GM19395 (cell line): ENCODE results near the gene OGFOD1.

ENCODE experiments used
- ATAC-seq: cut with Tn5 transposase; IDR thresholded peaks from one replicate; pipeline ENCODE4 v1.9.1; 2021; ENCODE audit warnings: mild to moderate bottlenecking, moderate library complexity; ENCODE audit not compliant: unreplicated experiment

Gene OGFOD1

GRCh38 chr16:56450986-56451752, at the start of gene OGFOD1, which contains the start of gene NUDT21:
OGFOD1 (plus strand) TSS chr16:56451554; CDS start chr16:56451613, 59 bp downstream.
NUDT21 (minus strand) TSS chr16:56451332; CDS start chr16:56451202, 130 bp downstream.
- peak; percentile 99 for ATAC-seq

DNA sequence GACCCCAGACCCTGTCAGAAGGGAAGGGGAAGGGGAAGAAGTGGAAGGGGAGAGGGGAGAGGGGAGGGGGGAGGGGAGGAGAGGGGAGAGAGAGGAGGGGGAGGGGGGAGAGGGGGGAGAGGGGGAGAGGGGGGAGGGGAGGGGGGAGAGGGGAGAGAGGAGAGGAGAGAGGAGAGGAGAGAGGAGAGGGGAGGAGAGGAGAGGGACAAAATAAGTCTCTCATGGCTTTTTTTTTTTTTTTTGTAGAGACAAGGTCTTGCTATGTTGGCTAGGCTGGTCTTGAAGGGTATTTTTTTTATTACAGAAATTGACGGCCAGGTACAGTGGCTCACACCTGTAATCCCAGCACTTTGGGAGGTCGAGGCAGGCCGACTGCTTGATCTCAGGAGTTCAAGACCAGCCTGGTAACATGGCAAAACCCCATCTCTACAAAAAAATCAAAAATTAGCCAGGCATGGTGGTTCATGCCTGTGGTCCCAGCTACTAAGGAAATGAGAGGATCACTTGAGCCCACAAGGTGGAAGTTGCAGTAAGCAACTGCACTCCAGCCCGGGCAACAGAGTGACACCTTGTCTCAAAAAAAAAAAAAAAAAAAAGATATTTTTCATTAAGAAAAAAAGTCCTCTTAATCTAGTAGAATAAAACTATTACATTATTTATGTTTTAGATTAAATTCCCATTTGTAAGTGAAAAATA, 45.2 kb upstream of the OGFOD1 start:
- ATAC-seq, result no peak

DNA sequence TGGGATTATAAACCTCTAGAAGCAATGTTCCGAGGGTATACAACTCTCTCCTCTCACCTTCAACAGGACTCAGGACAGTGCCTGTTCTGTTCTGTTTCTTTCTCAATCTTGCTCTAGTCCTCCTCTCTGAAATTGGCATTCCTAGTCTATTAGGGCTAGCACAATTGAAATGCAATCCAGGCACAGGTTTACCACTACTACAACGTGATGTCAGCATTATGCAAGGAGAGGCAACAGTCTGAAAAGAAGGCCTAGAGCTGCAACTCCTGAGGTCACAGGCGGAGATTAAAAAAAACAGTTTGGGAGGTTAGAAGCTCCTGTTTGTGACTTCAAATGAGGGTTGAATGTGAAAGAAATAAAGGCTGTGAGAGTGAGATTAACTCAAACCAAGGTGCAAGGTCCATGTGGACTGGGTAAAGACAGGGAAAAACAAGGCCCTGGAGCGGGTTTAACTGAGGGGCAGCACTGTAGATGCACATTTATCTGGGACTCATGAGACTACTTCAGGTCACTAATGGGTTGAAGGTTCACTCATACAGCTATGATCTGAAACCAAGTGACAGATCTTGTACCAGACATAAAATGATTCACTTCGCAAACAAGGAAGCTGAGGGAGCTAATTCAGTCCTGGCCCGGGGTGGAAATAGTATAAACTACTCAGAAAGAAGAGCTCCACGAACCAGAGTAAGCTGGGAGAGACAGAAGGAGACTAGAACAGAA, 42.8 kb upstream of the OGFOD1 start:
- no peak for ATAC-seq

DNA sequence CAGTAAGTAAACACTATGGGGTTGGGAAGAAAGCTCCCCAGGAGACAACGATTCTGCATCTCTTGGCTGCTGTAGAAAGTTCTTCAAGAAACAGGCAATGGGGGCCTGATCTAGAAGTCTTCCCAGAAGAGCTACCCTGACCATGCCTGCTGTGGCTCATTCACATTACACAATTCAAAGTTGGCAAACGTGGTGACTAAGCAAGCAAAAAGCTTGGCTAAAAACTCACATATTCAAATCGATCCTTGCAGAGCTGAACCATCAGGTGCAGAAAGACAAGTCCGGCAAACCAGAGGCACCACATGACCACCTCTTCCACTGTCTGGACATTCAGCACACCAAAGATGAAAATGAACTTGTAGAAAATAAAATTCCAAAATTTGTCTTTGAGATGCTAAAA, 42.2 kb upstream of the OGFOD1 start:
- ATAC-seq, result no peak

- no peak for ATAC-seq
Measured at GRCh38 chr16:56411123-56411522, 40.2 kb upstream of the OGFOD1 start.

- ATAC-seq, result no peak
Measured at GRCh38 chr16:56411624-56412023, 39.7 kb upstream of the OGFOD1 start.

DNA sequence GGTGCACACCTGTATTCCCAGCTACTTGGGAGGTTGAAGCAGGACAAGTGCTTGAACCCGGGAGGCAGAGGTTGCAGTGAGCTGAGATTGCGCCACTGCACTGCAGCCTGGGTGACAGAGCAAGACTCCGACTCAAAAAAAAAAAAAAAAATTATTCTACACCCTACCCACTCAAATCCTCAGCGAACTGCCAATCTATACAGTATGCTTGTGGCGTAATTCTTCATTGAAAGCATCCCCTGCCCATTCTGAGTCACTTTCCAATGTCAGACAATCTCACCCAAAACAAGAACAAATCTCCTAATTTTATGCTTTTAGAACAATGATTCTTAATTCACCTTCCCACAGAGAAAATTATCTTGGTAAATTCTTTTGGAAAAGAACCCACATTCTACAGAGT, 38.0 kb upstream of the OGFOD1 start:
- no peak for ATAC-seq

DNA sequence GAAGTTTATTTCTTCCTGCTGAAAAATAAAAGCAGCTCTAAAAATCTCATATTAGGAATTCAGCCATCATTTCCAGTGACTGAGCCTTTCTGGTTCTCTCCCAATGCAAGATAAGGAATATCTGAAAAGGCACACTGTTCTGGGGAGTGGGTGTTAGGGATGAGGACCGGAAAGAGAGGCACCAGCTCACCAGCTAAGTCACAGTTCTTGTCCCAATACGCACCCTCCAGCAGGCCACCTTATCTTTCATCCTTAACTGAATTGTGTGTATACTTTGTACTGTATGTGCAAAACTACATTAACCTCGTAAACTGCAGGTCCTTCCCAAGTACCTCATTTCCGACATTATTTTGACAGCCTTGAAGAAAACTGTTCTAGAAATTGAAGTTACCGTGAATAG, 37.0 kb upstream of the OGFOD1 start:
- ATAC-seq, result no peak

- ATAC-seq, result no peak
Measured at GRCh38 chr16:56415875-56416274, 35.5 kb upstream of the OGFOD1 start.

DNA sequence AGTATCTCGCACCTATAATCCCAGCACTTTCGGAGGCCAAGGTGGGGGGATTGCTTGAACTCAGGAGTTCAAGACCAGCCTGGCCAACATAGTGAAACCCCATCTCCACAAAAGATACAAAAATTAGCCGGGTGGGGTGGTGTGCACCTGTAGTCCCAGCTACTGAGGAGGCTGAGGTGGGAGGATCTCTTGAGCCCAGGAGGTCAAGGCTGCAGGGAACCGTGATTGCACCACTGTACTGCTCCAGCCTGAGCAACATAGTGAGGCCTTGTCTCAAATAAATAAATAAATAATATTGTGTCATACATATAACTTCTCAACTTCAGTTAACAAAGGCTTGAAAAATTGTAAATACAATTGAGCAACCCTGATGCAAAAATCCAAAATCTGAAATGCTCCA, 34.2 kb upstream of the OGFOD1 start:
- ATAC-seq, result no peak

DNA sequence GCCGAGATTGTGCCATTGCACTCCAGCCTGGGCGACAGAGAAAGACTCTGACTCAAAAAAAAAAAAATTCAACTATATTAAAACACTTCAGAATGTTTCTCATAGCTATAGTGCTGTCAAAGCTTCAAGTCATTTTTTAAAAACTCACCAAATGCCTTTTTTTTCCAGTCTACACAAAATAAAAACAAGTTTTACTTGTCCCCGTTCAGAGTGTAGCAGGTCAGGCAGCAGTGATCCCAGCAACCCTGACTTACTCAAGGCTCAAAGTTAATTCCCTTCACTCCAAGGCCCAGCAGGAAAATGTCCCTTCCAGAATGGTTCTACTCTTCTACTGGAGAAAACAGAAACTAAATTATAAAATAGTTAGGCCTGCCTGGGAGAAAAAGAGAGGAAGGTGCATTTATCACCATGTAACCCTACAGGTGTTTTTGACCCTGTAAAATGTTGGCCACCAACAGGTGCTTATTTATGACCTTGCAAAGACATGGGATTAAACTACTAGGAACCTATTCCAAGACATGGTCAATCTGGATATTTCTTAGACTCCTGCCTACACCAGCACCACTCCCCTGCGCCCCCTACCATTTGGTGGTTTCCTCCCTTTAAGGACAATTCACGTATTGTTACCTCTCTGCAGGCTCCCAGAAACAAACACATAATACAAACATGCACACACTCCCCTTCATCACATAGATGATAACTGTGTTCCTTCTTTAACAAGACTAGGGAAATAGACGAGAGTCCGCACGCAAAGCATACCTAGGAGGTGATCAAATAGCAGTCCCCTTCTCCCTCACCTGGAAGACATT, 31.4 kb upstream of the OGFOD1 start:
- no peak for ATAC-seq

GRCh38 chr16:56420613-56421012, 30.7 kb upstream of the OGFOD1 start:
- ATAC-seq, result no peak

- ATAC-seq, result no peak
Measured at GRCh38 chr16:56421313-56421712, 30.0 kb upstream of the OGFOD1 start.

GRCh38 chr16:56421976-56422669, 29.2 kb upstream of the OGFOD1 start:
- no peak for ATAC-seq

GRCh38 chr16:56422896-56423441, 28.4 kb upstream of the OGFOD1 start:
- no peak for ATAC-seq

GRCh38 chr16:56423584-56424403, 27.6 kb upstream of the OGFOD1 start:
- peak; percentile 33 for ATAC-seq

GRCh38 chr16:56424404-56424764, 27.0 kb upstream of the OGFOD1 start:
- ATAC-seq, result no peak

DNA sequence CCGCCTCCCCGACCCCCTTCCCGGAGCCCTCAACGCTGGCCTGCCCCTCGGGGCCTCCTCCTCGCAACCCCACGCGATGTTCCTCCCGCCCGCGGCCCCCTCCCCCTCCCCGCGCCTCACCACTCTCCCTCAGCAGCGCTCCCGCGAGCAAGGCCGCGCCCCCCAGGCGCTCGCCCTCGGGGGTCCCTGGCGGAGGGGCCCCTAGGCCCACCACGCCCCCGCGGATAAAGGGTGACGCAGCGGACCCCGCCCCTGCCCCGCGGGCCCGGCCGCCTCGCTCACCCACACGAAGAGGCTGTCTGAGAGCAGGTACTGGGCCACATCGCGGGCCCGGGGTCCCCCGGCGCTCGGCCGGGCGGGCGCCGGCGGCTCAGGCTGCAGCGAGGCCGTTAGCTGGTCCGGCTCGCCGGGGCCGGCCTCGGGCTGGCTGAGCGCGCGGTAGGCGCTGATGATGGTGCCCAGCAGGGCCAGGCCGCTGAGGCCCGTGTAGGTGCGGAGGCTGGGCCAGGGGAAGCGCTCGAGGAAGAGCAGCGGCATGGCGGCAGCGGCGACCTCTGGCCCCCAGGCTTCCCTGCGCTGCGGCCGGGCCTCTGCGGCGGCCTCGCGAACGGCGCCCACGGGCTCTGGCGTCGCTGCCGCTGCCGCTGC, 26.4 kb upstream of the OGFOD1 start:
- peak; percentile 36 for ATAC-seq

DNA sequence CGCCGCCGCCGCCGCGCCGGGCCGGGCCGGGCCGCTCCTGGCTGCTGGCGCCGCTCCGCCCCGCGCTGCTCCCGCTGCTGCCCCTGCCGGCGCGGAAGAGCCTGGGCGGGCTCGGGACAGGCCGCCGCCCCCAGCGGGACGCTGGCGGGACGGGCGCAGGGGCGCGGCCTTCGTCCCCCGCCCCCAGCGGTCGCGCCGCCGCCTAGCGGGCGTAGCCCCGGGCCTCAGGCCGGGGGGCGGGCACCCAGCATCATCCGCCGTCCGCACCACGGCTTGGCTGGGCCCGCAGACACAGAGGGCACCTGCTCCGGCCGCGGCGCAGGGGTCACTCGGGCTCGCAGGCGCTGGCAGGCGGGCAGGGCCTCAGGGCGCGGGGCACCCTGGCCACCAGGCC, 25.9 kb upstream of the OGFOD1 start, which contains the start of gene AMFR:
Gene AMFR, minus strand, starts transcription at position 107 of the 394 bp plus-strand sequence. CDS start 218 bp downstream, outside the sequence.
- peak; percentile 61 for ATAC-seq
